ENCODE results near the gene NAV1. TPM values are rescaled to one million over a fixed set of nuclear protein-coding genes. Genes with fewer than 3 reads are reported as not detected.
A peak's percentile ranks its signal among the peaks of the same experiment; 100 is the strongest.

The NAV1 gene
- total and polyA plus RNA-seq, 4 donors: 1.1 to 2.0 (median 1.3) TPM

- TF ChIP-seq CTCF (IDR thresholded peaks at IDR 0.05; ENCODE audit: low read depth, low read length, missing input control) (no peak), SP1 (IDR thresholded peaks at IDR 0.05) (no peak)
These were observed 31.4 kb downstream of the NAV1 start (continued) for GRCh38 chr1:201570181-201570885.

GRCh38 chr1:201570886-201571624 lies 32.1 kb downstream of the NAV1 start:
- DNase-seq (ENCODE audit: low spot score): no peak
- Histone ChIP-seq H3K4me1 (ENCODE audit: control insufficient read depth in 4 of 4, insufficient read depth in 4 of 4, low read length in 3 of 4) (no peaks in the 10 kb centered on the region), H3K9me3 (ENCODE audit: control insufficient read depth in 4 of 4, low read length in 3 of 4) (no peaks in the 10 kb centered on the region), H3K27me3 (ENCODE audit: control insufficient read depth in 4 of 4, insufficient read depth in 4 of 4, low read length in 3 of 4) (no peaks in the 10 kb centered on the region), H3K27ac (ENCODE audit: low read depth in 1 of 2, low read length in 2 of 2) (no peak overlapping the region), H3K9ac (ENCODE audit: low read depth in 1 of 2, low read length in 2 of 2) (no peak overlapping the region), H3K4me3 (ENCODE audit: low read depth in 1 of 3, low read length in 3 of 3) (no peak overlapping the region), H3K36me3 (ENCODE audit: control insufficient read depth in 4 of 4, insufficient read depth in 3 of 4, low read depth in 1 of 4, low read length in 3 of 4) (no peaks in the 10 kb centered on the region)
- TF ChIP-seq CTCF (IDR thresholded peaks at IDR 0.05; ENCODE audit: low read depth, low read length, missing input control): no peak
- TF ChIP-seq HNF4G (IDR thresholded peaks at IDR 0.05): no peak
- TF ChIP-seq NR2F2 (IDR thresholded peaks at IDR 0.05): peak; percentile 69
- TF ChIP-seq FOXA1 (IDR thresholded peaks at IDR 0.05): no peak
- peak in 1 of 2 donors; percentile 4 for TF ChIP-seq RAD21 (IDR thresholded peaks at IDR 0.05)
- 74% methylated on average over 10 of the region's 10 CpGs for WGBS

GRCh38 chr1:201573030-201573429 lies 34.1 kb downstream of the NAV1 start:
- 76% methylated on average over 4 of the region's 4 CpGs for WGBS
- TF ChIP-seq FOXA2 (IDR thresholded peaks at IDR 0.05): no peak
- TF ChIP-seq ATF3 (IDR thresholded peaks at IDR 0.05): no peak
- TF ChIP-seq RAD21 (IDR thresholded peaks at IDR 0.05): no peak
- TF ChIP-seq REST (IDR thresholded peaks at IDR 0.05): no peak
- TF ChIP-seq TAF1 (conservative IDR thresholded peaks at IDR 0.05): no peak
- no peak for TF ChIP-seq HNF4A (conservative IDR thresholded peaks at IDR 0.05)
- TF ChIP-seq EGR1 (IDR thresholded peaks at IDR 0.05; ENCODE audit: low read depth in 2 of 2): no peak
- no peak for TF ChIP-seq RXRA (IDR thresholded peaks at IDR 0.05)
- TF ChIP-seq CTCF (IDR thresholded peaks at IDR 0.05; ENCODE audit: low read depth, low read length, missing input control): no peak
- no peak for TF ChIP-seq MAX (IDR thresholded peaks at IDR 0.05)
- no peak for TF ChIP-seq HNF4G (IDR thresholded peaks at IDR 0.05)
- TF ChIP-seq FOXA1 (IDR thresholded peaks at IDR 0.05): no peak
- TF ChIP-seq ZBTB33 (IDR thresholded peaks at IDR 0.05): no peak
- no peak for TF ChIP-seq NR2F2 (IDR thresholded peaks at IDR 0.05)

More at GRCh38 chr1:201573030-201573429, 34.1 kb downstream of the NAV1 start:
- H3K36me3 ChIP-seq (ENCODE audit: control insufficient read depth in 4 of 4, insufficient read depth in 3 of 4, low read depth in 1 of 4, low read length in 3 of 4): peaks cover 0 to 2% (median 0%) of the 10 kb centered on the region in 4 donors
- no peaks in the 10 kb centered on the region for H3K9me3 ChIP-seq (ENCODE audit: control insufficient read depth in 4 of 4, low read length in 3 of 4)
- no peaks in the 10 kb centered on the region for H3K27me3 ChIP-seq (ENCODE audit: control insufficient read depth in 4 of 4, insufficient read depth in 4 of 4, low read length in 3 of 4)
- H3K27ac ChIP-seq (ENCODE audit: low read depth in 1 of 2, low read length in 2 of 2): no peak overlapping the region
- H3K4me1 ChIP-seq (ENCODE audit: control insufficient read depth in 4 of 4, insufficient read depth in 4 of 4, low read length in 3 of 4): no peaks in the 10 kb centered on the region
- no peak overlapping the region for H3K9ac ChIP-seq (ENCODE audit: low read depth in 1 of 2, low read length in 2 of 2)
- H3K4me3 ChIP-seq (ENCODE audit: low read depth in 1 of 3, low read length in 3 of 3): no peak overlapping the region
- no peak for DNase-seq (ENCODE audit: low spot score)
